HG03025 (cell line): ENCODE data around the gene S100A9.

Experiments used
- ATAC-seq: cut with Tn5 transposase; IDR thresholded peaks from one replicate; pipeline ENCODE4 v1.9.1; 2021; ENCODE audit warnings: mild to moderate bottlenecking, moderate library complexity; ENCODE audit not compliant: unreplicated experiment, low FRiP score

Gene S100A9

GRCh38 chr1:153386500-153386901 is 28.8 kb downstream of the S100A9 start:
- ATAC-seq: no peak

- ATAC-seq: no peak
Observed at GRCh38 chr1:153387001-153387400, 29.3 kb downstream of the S100A9 start.

GRCh38 chr1:153387785-153388184 is 30.1 kb downstream of the S100A9 start:
- ATAC-seq: no peak

- ATAC-seq: no peak
Observed at GRCh38 chr1:153389401-153389800, 31.7 kb downstream of the S100A9 start.

- no peak for ATAC-seq
Observed at GRCh38 chr1:153389973-153390879, 32.6 kb downstream of the S100A9 start.

- ATAC-seq: no peak
Observed at GRCh38 chr1:153390938-153391710, 33.5 kb downstream of the S100A9 start, which contains the start of gene S100A8. Gene S100A8 (minus strand): TSS chr1:153391073. CDS start chr1:153390535, 538 bp downstream.

DNA sequence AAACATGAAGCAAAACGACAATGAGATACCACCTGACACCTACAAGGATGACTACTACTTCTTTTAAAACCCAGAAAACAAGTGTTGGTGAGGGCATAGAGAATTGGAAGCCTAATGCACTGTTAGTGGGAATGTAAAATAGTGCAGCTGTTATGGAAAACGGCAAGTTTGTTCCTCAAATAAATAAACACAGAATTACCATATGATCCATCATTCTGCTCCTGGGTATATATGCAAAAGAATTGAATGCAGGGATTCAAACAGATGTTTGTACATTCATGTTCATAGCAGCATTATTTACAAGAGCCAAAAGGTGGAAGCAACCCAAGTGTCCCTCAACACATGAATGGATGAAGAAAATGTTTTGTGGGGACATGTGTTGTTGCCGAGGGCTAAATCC is 34.6 kb downstream of the S100A9 start:
- no peak for ATAC-seq

GRCh38 chr1:153392822-153393221 is 35.2 kb downstream of the S100A9 start:
- no peak for ATAC-seq

DNA sequence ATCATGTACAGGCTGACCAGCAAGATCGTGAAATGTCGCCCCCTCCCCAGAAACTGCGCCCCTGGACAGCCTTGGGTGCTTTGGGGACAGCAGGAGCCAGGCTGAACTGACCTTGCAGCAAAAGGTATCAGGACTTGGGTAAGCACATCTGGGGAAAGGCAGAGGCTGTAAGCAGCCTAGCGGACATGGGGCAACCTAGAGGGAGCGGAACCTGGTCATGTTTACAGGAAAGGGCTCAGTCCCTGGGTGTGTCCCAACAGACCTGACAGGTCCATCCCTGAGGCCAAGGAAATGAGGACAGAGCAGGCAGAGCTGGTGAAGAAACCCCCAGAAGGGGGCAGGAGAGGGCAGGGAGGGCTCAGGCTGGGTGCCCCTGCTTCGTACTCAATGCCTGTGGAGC is 36.3 kb downstream of the S100A9 start:
- no peak for ATAC-seq

- no peak for ATAC-seq
Observed at GRCh38 chr1:153394391-153394790, 36.7 kb downstream of the S100A9 start.

- no peak for ATAC-seq
Observed at GRCh38 chr1:153395136-153395685, 37.6 kb downstream of the S100A9 start.

DNA sequence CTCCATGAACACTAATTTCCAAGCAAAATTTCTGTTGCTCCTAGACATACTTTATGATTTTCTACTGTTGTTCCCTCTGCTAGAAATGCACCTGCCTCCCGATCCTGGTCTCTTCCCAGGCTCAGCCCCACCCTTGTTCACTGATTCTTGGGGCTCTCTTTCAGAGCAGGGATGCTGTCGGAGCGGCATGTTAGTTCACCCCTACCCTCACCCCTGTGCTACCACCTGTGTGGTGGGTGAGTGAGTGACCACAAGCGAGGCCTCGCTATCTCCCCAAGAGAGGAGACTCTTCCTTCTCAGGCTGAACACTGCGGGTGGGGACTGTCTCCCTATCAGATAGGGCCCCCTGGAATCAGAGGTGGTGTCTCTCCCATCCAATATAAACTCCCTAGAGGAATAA is 38.1 kb downstream of the S100A9 start:
- no peak for ATAC-seq

GRCh38 chr1:153396461-153396860 is 38.8 kb downstream of the S100A9 start:
- ATAC-seq: no peak

- ATAC-seq: no peak
Observed at GRCh38 chr1:153397051-153397923, 39.6 kb downstream of the S100A9 start.

DNA sequence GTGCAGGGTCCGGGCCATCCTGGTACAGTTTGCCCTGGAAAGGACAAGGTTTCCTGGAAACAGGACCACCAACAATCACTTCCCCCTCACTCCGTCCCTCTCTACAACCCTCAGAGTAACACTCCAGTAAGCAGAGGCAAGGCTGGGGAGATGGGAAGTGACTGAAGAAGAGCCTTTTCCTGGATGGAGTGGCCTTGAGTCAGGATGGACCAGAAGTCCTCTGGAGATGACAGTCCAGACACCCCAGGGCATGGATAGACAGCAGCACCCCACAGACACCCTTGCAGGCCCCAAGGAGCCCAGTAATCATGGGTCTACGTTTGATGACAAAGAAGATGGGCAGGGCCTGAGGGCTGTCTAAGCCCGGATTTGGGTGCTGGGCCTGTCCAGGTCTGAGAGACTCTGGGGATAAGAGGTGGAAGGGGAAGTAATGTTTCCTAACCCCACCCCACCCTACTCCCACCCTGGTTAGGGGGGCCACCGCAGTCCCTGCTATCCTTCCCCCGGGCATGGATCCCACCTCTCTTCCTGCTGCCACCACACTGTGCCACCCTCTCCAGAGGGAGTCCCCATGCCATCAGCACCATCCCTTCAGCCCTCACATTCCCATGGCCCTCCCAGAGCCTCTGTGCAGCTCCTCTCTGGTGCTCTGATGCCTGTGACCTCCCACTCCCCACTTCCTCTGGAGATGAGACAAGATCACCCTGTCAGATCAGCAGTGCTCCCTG is 40.4 kb downstream of the S100A9 start:
- ATAC-seq: no peak

- no peak for ATAC-seq
Observed at GRCh38 chr1:153399401-153400055, 41.9 kb downstream of the S100A9 start.

GRCh38 chr1:153400244-153400643 is 42.6 kb downstream of the S100A9 start:
- no peak for ATAC-seq

GRCh38 chr1:153401461-153401860 is 43.8 kb downstream of the S100A9 start:
- no peak for ATAC-seq

- no peak for ATAC-seq
Observed at GRCh38 chr1:153402226-153402625, 44.6 kb downstream of the S100A9 start.
